Cardiac muscle cell (in vitro differentiated cells and primary cell): ENCODE measurements around the gene LPAR3. TPM values are rescaled to one million over a fixed set of nuclear protein-coding genes. Genes with fewer than 3 reads are reported as not detected.

Source experiments
- DNase-seq, 2 donors: peaks; one replicate each; pipeline versions ENCODE4 v3.0.0 to v3.0.0-alpha.2; 2010 to 2017; ENCODE audit warnings: low read depth in 1 of 2, low spot score in 1 of 2
- H3K27ac ChIP-seq: fragments of 200-600 bp; sonication (generic); 2 replicates; pipeline ENCODE4 v1.5.1; 2016
- H3K27me3 ChIP-seq: fragments of 200-600 bp; sonication (generic); 2 replicates; pipeline ENCODE4 v1.6.0; 2016; ENCODE audit warnings: control low read depth
- H3K36me3 ChIP-seq: fragments of 200-600 bp; sonication (generic); 2 replicates; pipeline ENCODE4 v1.5.1; 2016; ENCODE audit warnings: control low read depth
- H3K4me1 ChIP-seq: fragments of 200-600 bp; sonication (generic); 2 replicates; pipeline ENCODE4 v1.8.1; 2017; ENCODE audit warnings: low read depth, mild to moderate bottlenecking, mixed run types
- H3K4me3 ChIP-seq: fragments of 200-600 bp; sonication (generic); 2 replicates; pipeline ENCODE4 v1.5.1; 2016; ENCODE audit warnings: mild to moderate bottlenecking
- H3K9me3 ChIP-seq: fragments of 200-600 bp; sonication (generic); 2 replicates; pipeline ENCODE4 v1.5.1; 2017; ENCODE audit warnings: low read depth, mild to moderate bottlenecking, control low read depth
- CTCF ChIP-seq: IDR thresholded peaks from 2 replicates; pipeline ENCODE4 v1.5.1; 2012; ENCODE audit warnings: low read depth, mild to moderate bottlenecking, low read length
- polyA plus RNA-seq: library from polyadenylated mRNA; unstranded; fragments of >200 nt; fragmentation: Nextera tagmentation; extraction: Ambion mirVana; gene quantifications from 2 replicates; pipeline ENCODE4 v1.2.1, GENCODE V29; 2016
- total RNA-seq: library from RNA; depleted of rRNA; stranded (reverse); fragments of >200 nt; gene quantifications from 2 replicates; pipeline ENCODE4 v1.2.3, GENCODE V29; 2016

The LPAR3 gene
- total and polyA plus RNA-seq, 2 experiments from 2014 or later: 5.1 to 11.1 TPM

GRCh38 chr1:84876353-84876752, 16.7 kb downstream of the LPAR3 start:
- no peak for TF ChIP-seq CTCF
- H3K27ac ChIP-seq: no peak overlapping the region
- no peak for DNase-seq

GRCh38 chr1:84873366-84873765, 19.6 kb downstream of the LPAR3 start:
- TF ChIP-seq CTCF: no peak
- no peak for DNase-seq
- H3K4me3 ChIP-seq: no peak overlapping the region

More at GRCh38 chr1:84876353-84876752, 16.7 kb downstream of the LPAR3 start:
- Histone ChIP-seq H3K4me3 (no peak overlapping the region), H3K9me3 (no peaks in the 10 kb centered on the region), H3K27me3 (no peaks in the 10 kb centered on the region), H3K4me1 (peaks cover 4% of the 10 kb centered on the region), H3K36me3 (no peaks in the 10 kb centered on the region)

DNA sequence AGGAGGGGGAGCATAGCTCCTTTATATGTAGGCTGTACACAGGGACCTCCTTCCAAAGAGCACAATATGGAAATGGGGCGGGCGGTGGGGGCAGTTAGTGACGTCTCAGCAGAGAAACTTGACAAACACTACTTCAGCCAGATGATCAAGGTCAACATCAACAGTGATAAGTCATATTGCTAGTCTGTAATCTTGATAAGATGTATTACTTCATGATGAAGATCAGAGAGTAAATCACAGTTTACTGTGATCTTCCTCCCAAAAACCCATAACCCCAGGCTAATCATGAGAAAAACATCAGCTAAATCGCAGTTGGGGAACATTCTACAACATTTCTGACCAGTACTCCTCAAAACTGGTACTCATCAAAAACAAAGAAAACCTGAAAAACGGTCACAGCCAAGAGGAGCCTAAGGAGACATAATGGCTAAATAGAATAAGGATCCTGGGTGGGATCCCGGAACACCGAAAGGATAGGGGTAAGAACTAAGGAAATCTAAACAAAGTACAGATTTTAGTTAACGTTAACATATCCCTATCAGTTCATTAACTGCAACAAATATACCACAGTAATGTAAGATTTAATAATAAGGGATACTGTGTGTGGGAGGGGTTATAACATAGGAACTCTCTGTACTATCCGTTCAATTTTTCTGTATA, 20.2 kb downstream of the LPAR3 start:
- TF ChIP-seq CTCF: no peak
- DNase-seq: no peak
- Histone ChIP-seq H3K27me3 (no peaks in the 10 kb centered on the region), H3K36me3 (no peaks in the 10 kb centered on the region), H3K4me1 (peaks cover 20% of the 10 kb centered on the region), H3K9me3 (no peaks in the 10 kb centered on the region), H3K4me3 (no peak overlapping the region), H3K27ac (no peak overlapping the region)

More at GRCh38 chr1:84873366-84873765, 19.6 kb downstream of the LPAR3 start:
- Histone ChIP-seq H3K9me3 (no peaks in the 10 kb centered on the region), H3K4me1 (peaks cover 20% of the 10 kb centered on the region), H3K27ac (no peak overlapping the region), H3K27me3 (no peaks in the 10 kb centered on the region), H3K36me3 (no peaks in the 10 kb centered on the region)

DNA sequence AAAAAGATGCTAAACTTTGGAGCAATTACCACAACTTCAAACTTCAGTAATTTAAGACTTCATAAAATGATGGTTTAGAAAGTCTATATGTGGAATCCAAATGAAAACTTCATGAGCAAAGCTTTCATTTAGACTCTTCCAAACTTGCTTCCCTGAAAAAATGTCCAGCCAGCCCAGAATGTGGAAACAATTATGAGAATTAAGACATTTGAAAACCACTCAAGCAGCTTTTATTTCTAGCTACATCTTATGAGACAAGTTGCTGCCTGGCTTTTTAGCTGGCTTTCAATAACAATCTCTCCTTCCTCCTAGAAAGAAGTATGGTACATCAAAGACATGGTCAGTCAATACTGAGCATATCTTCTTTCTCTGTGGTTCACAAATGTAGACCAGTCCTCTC, 21.8 kb downstream of the LPAR3 start:
- TF ChIP-seq CTCF: no peak
- Histone ChIP-seq H3K4me1 (peaks cover 20% of the 10 kb centered on the region), H3K4me3 (no peak overlapping the region), H3K9me3 (no peaks in the 10 kb centered on the region), H3K36me3 (no peaks in the 10 kb centered on the region), H3K27me3 (no peaks in the 10 kb centered on the region), H3K27ac (peak overlapping the region; percentile 64)
- DNase-seq: no peak

GRCh38 chr1:84870591-84870990, 22.4 kb downstream of the LPAR3 start:
- peak; percentile 29 to 68 for DNase-seq
- TF ChIP-seq CTCF: no peak
- Histone ChIP-seq H3K36me3 (no peaks in the 10 kb centered on the region), H3K9me3 (no peaks in the 10 kb centered on the region), H3K4me1 (peaks cover 20% of the 10 kb centered on the region), H3K27me3 (no peaks in the 10 kb centered on the region), H3K27ac (peak overlapping the region; percentile 64), H3K4me3 (no peak overlapping the region)
